ENCODE data around the gene KCTD20. TPM values are rescaled to one million over a fixed set of nuclear protein-coding genes. Genes with fewer than 3 reads are reported as not detected.

The KCTD20 gene
- total and polyA plus RNA-seq, 2 experiments from 2014 or later, result 7.4 to 25.0 TPM

DNA sequence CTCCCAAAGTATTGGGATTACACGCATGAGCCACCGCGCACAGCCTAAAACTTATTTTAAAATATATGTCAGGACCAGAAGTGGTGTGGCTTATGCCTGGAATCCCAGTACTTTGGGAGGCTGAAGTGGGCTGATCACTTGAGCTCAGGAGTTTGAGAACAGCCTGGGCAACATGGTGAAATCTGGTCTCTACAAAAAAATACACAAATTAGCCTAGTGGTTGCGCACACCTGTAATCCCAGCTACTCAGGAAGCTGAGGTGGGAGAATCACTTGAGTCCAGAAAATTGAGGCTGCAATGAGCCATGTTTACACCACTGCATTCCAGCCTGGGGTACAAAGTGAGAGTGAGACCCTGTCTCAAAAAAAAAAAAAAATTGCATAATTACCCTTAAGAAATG, 13.9 kb upstream of the KCTD20 start:
- H3K4me3 Mint-ChIP-seq, result no peak overlapping the region
- H3K36me3 Mint-ChIP-seq (ENCODE audit: low read depth), result no peaks in the 10 kb centered on the region
- no peak overlapping the region for H3K27ac Mint-ChIP-seq
- H3K4me1 ChIP-seq (ENCODE audit: insufficient read depth), result no peaks in the 10 kb centered on the region
- H3K27me3 ChIP-seq (ENCODE audit: insufficient read depth), result no peaks in the 10 kb centered on the region
- no peaks in the 10 kb centered on the region for H3K79me2 ChIP-seq (replicated peaks; ENCODE audit: insufficient read depth)
- no peak overlapping the region for H3K27ac ChIP-seq (ENCODE audit: low read depth)
- H3K4me2 ChIP-seq, result no peak overlapping the region
- no peaks in the 10 kb centered on the region; the same call in 1 of the 2 replicates for H3F3A ChIP-seq (replicated peaks; ENCODE audit: low read depth)
- no peaks in the 10 kb centered on the region for H3K9me2 ChIP-seq (ENCODE audit: insufficient read depth)
- peak overlapping the region; percentile 63; the same call in 1 of the 2 replicates for H2AFZ ChIP-seq
- TF ChIP-seq, protein P1, sequence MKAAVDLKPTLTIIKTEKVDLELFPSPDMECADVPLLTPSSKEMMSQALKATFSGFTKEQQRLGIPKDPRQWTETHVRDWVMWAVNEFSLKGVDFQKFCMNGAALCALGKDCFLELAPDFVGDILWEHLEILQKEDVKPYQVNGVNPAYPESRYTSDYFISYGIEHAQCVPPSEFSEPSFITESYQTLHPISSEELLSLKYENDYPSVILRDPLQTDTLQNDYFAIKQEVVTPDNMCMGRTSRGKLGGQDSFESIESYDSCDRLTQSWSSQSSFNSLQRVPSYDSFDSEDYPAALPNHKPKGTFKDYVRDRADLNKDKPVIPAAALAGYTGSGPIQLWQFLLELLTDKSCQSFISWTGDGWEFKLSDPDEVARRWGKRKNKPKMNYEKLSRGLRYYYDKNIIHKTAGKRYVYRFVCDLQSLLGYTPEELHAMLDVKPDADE (IDR thresholded peaks at IDR 0.05), result no peak
- TF ChIP-seq, protein P2, sequence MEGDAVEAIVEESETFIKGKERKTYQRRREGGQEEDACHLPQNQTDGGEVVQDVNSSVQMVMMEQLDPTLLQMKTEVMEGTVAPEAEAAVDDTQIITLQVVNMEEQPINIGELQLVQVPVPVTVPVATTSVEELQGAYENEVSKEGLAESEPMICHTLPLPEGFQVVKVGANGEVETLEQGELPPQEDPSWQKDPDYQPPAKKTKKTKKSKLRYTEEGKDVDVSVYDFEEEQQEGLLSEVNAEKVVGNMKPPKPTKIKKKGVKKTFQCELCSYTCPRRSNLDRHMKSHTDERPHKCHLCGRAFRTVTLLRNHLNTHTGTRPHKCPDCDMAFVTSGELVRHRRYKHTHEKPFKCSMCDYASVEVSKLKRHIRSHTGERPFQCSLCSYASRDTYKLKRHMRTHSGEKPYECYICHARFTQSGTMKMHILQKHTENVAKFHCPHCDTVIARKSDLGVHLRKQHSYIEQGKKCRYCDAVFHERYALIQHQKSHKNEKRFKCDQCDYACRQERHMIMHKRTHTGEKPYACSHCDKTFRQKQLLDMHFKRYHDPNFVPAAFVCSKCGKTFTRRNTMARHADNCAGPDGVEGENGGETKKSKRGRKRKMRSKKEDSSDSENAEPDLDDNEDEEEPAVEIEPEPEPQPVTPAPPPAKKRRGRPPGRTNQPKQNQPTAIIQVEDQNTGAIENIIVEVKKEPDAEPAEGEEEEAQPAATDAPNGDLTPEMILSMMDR (conservative IDR thresholded peaks at IDR 0.05; ENCODE audit: low read depth in 2 of 2), result peak; percentile 40 to 41
- ATAC-seq (peak; percentile 39; the same call in 1 of the 3 replicates), DNase-seq (ENCODE audit: low spot score) (no peak)
- H3K4me1 Mint-ChIP-seq, result peaks cover 4% of the 10 kb centered on the region; the same call in 2 of the 3 replicates
- H3K9me3 Mint-ChIP-seq, result no peaks in the 10 kb centered on the region
- H3K27me3 Mint-ChIP-seq (ENCODE audit: insufficient read depth, low read depth, poor library complexity), result peaks cover 4% of the 10 kb centered on the region
- no peaks in the 10 kb centered on the region for H4K20me1 ChIP-seq (replicated peaks; ENCODE audit: insufficient read depth)
- no peak overlapping the region for H3K4me3 ChIP-seq
- H3K36me3 ChIP-seq (ENCODE audit: insufficient read depth), result no peaks in the 10 kb centered on the region

DNA sequence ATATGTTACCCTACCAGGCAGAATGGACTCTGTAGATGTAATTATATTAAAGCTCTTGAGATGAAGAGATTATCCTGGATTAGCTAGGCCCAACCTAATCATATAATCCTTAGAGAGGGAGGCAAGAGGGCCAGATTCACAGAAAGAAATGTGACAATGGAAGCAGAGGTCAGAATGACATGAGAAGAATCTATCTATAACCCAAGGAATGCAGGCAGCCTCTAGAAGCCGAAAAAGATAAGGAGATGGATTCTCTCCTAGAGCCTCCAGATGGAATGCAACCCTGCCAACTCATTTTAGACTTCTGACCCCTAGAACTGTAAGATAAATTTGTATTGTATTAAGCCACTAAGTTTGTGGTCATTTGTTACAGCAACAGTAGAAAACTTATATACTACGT, 12.4 kb upstream of the KCTD20 start:
- H3K27ac ChIP-seq (ENCODE audit: low read depth), result no peak overlapping the region
- H3K36me3 ChIP-seq (ENCODE audit: insufficient read depth), result no peaks in the 10 kb centered on the region
- Mint-ChIP-seq H3K4me1 (peaks cover 4% of the 10 kb centered on the region; the same call in 1 of the 3 replicates), H3K9me3 (no peaks in the 10 kb centered on the region), H3K27ac (no peak overlapping the region), H3K36me3 (ENCODE audit: low read depth) (no peaks in the 10 kb centered on the region), H3K4me3 (no peak overlapping the region), H3K27me3 (ENCODE audit: insufficient read depth, low read depth, poor library complexity) (no peaks in the 10 kb centered on the region)
- H3K4me1 ChIP-seq (ENCODE audit: insufficient read depth), result no peaks in the 10 kb centered on the region
- H3K79me2 ChIP-seq (replicated peaks; ENCODE audit: insufficient read depth), result no peaks in the 10 kb centered on the region
- no peak overlapping the region for H3K4me2 ChIP-seq
- H3K27me3 ChIP-seq (ENCODE audit: insufficient read depth), result no peaks in the 10 kb centered on the region
- no peaks in the 10 kb centered on the region for H3F3A ChIP-seq (replicated peaks; ENCODE audit: low read depth)
- no peaks in the 10 kb centered on the region for H4K20me1 ChIP-seq (replicated peaks; ENCODE audit: insufficient read depth)
- ATAC-seq (no peak), DNase-seq (ENCODE audit: low spot score) (no peak)
- H3K9me2 ChIP-seq (ENCODE audit: insufficient read depth), result no peaks in the 10 kb centered on the region
- H3K4me3 ChIP-seq, result no peak overlapping the region
- no peak overlapping the region for H2AFZ ChIP-seq
- TF ChIP-seq ZNF114 (CRISPR knock-in tag; IDR thresholded peaks at IDR 0.05) (no peak), EZH2 (IDR thresholded peaks at IDR 0.05; ENCODE audit: low read depth, unreplicated experiment) (no peak), JUNB (IDR thresholded peaks at IDR 0.05; ENCODE audit: unreplicated experiment) (no peak), CREB1 (CRISPR knock-in tag; IDR thresholded peaks at IDR 0.05; ENCODE audit: low read depth) (no peak), ZNF331 (CRISPR knock-in tag; IDR thresholded peaks at IDR 0.05; ENCODE audit: low read depth) (no peak), POLR2AphosphoS5 (IDR thresholded peaks at IDR 0.05; ENCODE audit: low read depth) (no peak), STAT1 (IDR thresholded peaks at IDR 0.05; ENCODE audit: unreplicated experiment) (no peak)
- TF ChIP-seq, protein P2 (conservative IDR thresholded peaks at IDR 0.05; ENCODE audit: low read depth in 2 of 2), result no peak
- TF ChIP-seq, protein P1 (IDR thresholded peaks at IDR 0.05), result no peak
